K562 (cell line): ENCODE results near the gene DNAH17. TPM values are rescaled to one million over a fixed set of nuclear protein-coding genes. Genes with fewer than 3 reads are reported as not detected.

Experiments used
- ATAC-seq: fragments of 200-7000 bp; cut with Tn5 transposase; 3 replicates; pipeline ENCODE4 v1.9.1; 2020; ENCODE audit warnings: moderate library complexity
- BruUV-seq: library from RNA; stranded (reverse); fragments of 400-500 nt; replicated peaks from 2 replicates; lab custom pipeline; 2021; lab: Mats Ljungman, UMichigan
- CTCF ChIA-PET: fragments of 300-600 bp; formaldehyde crosslinking; extraction: SDS; loops from one replicate; lab custom pipeline; 2021; ENCODE audit warnings: low intra/inter-chr PET ratio; lab: Yijun Ruan, JAX
- POLR2A ChIA-PET: fragments of 300-600, 350-650 bp; sonication (Branson Sonifier 250); formaldehyde crosslinking; extraction: SDS; loops from one replicate; lab custom pipeline; 2021; ENCODE audit warnings: antibody characterized with exemption, inconsistent platforms; lab: Yijun Ruan, JAX
- DNase-seq, 4 experiments: peaks; one replicate each; pipeline versions ENCODE4 v3.0.0 to v3.0.0-alpha.2; 2011 to 2018; ENCODE audit warnings: low spot score in 3 of 4, mixed read lengths in 3 of 4; ENCODE audit errors: extremely low read depth in 1 of 4
- FAIRE-seq: peaks from 2 replicates; lab custom pipeline; 2011; peaks lifted over from hg19 to GRCh38; lab: Jason Lieb, UNC
- H2AFZ ChIP-seq: 2 replicates; pipeline ENCODE4 v1.6.0; 2011; ENCODE audit warnings: low read depth, low read length, control low read depth, inconsistent platforms
- H3K27ac ChIP-seq: fragments of 200-600 bp; 3 replicates; pipeline ENCODE4 v1.8.0; 2011; ENCODE audit warnings: low read depth, mild to moderate bottlenecking, control low read depth, inconsistent platforms, low read length, moderate library complexity, mixed read lengths; ENCODE audit errors: extremely low read depth
- H3K27me3 ChIP-seq, 2 experiments: fragments of 300-600 bp in 1 of 2; 2 replicates in 1 of 2; 3 replicates in 1 of 2; pipeline versions ENCODE4 v1.6.0 to v1.8.0; 2011; ENCODE audit warnings: inconsistent platforms in 2 of 2, low read length in 2 of 2, mild to moderate bottlenecking in 1 of 2, mixed read lengths in 1 of 2, moderate library complexity in 1 of 2; ENCODE audit not compliant: control insufficient read depth in 2 of 2, insufficient read depth in 2 of 2
- H3K36me3 ChIP-seq: fragments of 300-600 bp; 3 replicates; pipeline ENCODE4 v1.8.0; 2011; ENCODE audit warnings: mild to moderate bottlenecking, low read length, inconsistent platforms; ENCODE audit not compliant: control insufficient read depth, insufficient read depth
- H3K4me1 ChIP-seq, 2 experiments: fragments of 200-600 bp in 1 of 2; replicated peaks in 1 of 2; 2 replicates in 1 of 2; 3 replicates in 1 of 2; pipeline versions ENCODE4 v1.5.1 to v1.8.0; 2011; ENCODE audit warnings: inconsistent platforms in 2 of 2, low read length in 2 of 2, mild to moderate bottlenecking in 1 of 2, mixed read lengths in 1 of 2, moderate library complexity in 1 of 2; ENCODE audit not compliant: control insufficient read depth in 2 of 2, insufficient read depth in 2 of 2
- H3K4me2 ChIP-seq: 2 replicates; pipeline ENCODE4 v1.6.1; 2011; ENCODE audit warnings: low read length, control low read depth, inconsistent platforms, mixed read lengths; ENCODE audit not compliant: insufficient read depth
- H3K4me3 ChIP-seq: fragments of 200-600 bp; sonication (generic), shearing (Covaris generic); 2 replicates; pipeline ENCODE4 v1.5.1; 2016; ENCODE audit warnings: control low read depth, inconsistent platforms
- H3K79me2 ChIP-seq: fragments of 200-600 bp; 3 replicates; pipeline ENCODE4 v1.8.0; 2011; ENCODE audit warnings: low read length, inconsistent platforms; ENCODE audit not compliant: control insufficient read depth, insufficient read depth
- H3K9ac ChIP-seq, 2 experiments: 2 replicates each; pipeline versions ENCODE4 v1.6.0 to v1.6.1; 2011; ENCODE audit warnings: low read depth in 2 of 2, low read length in 2 of 2, control low read depth in 1 of 2, inconsistent platforms in 1 of 2, mild to moderate bottlenecking in 1 of 2, mixed read lengths in 1 of 2; ENCODE audit not compliant: insufficient read depth in 1 of 2
- H3K9me1 ChIP-seq: one replicate; pipeline ENCODE4 v1.6.0; 2011; ENCODE audit warnings: inconsistent platforms, mild to moderate bottlenecking, low read length, moderate library complexity; ENCODE audit not compliant: control insufficient read depth, insufficient read depth
- H3K9me3 ChIP-seq: replicated peaks from 2 replicates; pipeline ENCODE4 v1.5.1; 2011; ENCODE audit warnings: low read depth, low read length, inconsistent platforms; ENCODE audit not compliant: control insufficient read depth, insufficient read depth
- H4K20me1 ChIP-seq: replicated peaks from 2 replicates; pipeline ENCODE4 v1.6.1; 2011; ENCODE audit warnings: low read length, inconsistent platforms, mixed read lengths; ENCODE audit not compliant: control insufficient read depth, insufficient read depth
- ARID2 ChIP-seq: fragments of 450-650 bp; IDR thresholded peaks from 2 replicates; pipeline ENCODE4 v1.6.1; 2017; ENCODE audit warnings: antibody characterized with exemption, mild to moderate bottlenecking
- CCAR2 ChIP-seq: fragments of 200-400 bp; formaldehyde crosslinking; IDR thresholded peaks from 2 replicates; pipeline ENCODE4 v1.6.1; 2017; ENCODE audit warnings: mild to moderate bottlenecking, low read depth, low read length
- CEBPB ChIP-seq: fragments of 450-650 bp; IDR thresholded peaks from 2 replicates; pipeline ENCODE4 v1.6.1; 2016; ENCODE audit warnings: missing genetic modification characterization, missing compliant biosample characterization
- HNRNPLL ChIP-seq: fragments of 200-400 bp; formaldehyde crosslinking; IDR thresholded peaks from 2 replicates; pipeline ENCODE4 v1.6.1; 2017; ENCODE audit warnings: low read length, low read depth, mild to moderate bottlenecking; ENCODE audit not compliant: poor library complexity, severe bottlenecking
- KLF13 ChIP-seq: fragments of 450-650 bp; IDR thresholded peaks from 2 replicates; pipeline ENCODE4 v1.6.1; 2016; ENCODE audit warnings: missing genetic modification characterization, low read depth, mild to moderate bottlenecking, missing compliant biosample characterization, moderate library complexity, borderline replicate concordance
- MAFG ChIP-seq: fragments of 450-650 bp; conservative IDR thresholded peaks from 2 replicates; pipeline ENCODE4 v1.6.1; 2016; ENCODE audit warnings: missing genetic modification characterization, missing compliant biosample characterization
- MBD2 ChIP-seq: sonication (generic); IDR thresholded peaks from 2 replicates; pipeline ENCODE4 v1.6.1; 2016; ENCODE audit warnings: low read depth, borderline replicate concordance
- MTA3 ChIP-seq: fragments of 450-650 bp; formaldehyde crosslinking; IDR thresholded peaks from 2 replicates; pipeline ENCODE4 v1.6.1; 2017; ENCODE audit warnings: mild to moderate bottlenecking, borderline replicate concordance
- NFATC3 ChIP-seq: fragments of 450-650 bp; IDR thresholded peaks from 2 replicates; pipeline ENCODE4 v1.6.1; 2017; ENCODE audit warnings: mild to moderate bottlenecking
- RFX1 ChIP-seq: fragments of 450-650 bp; IDR thresholded peaks from 2 replicates; pipeline ENCODE4 v1.6.1; 2016; ENCODE audit warnings: mild to moderate bottlenecking, moderate library complexity
- SETDB1 ChIP-seq: IDR thresholded peaks from one replicate; pipeline ENCODE4 v1.6.1; 2012; ENCODE audit warnings: low read length, control low read depth, inconsistent platforms
- TGIF2 ChIP-seq: sonication (generic); formaldehyde crosslinking; IDR thresholded peaks from 2 replicates; pipeline ENCODE4 v1.8.1; 2022; ENCODE audit warnings: mild to moderate bottlenecking, missing genetic modification reagents, moderate library complexity
- U2AF2 ChIP-seq: fragments of 200-400 bp; formaldehyde crosslinking; optimal IDR thresholded peaks from 2 replicates; pipeline ENCODE3; 2017; ENCODE audit warnings: low read depth, mild to moderate bottlenecking, low read length
- ZBTB26 ChIP-seq: fragments of 450-650 bp; formaldehyde crosslinking; IDR thresholded peaks from 2 replicates; pipeline ENCODE4 v1.4.0; 2022; ENCODE audit warnings: missing genetic modification characterization
- ZNF431 ChIP-seq: sonication (generic); formaldehyde crosslinking; IDR thresholded peaks from 2 replicates; pipeline ENCODE4 v1.8.0; 2022; ENCODE audit warnings: mild to moderate bottlenecking, missing genetic modification reagents
- ZNF76 ChIP-seq: fragments of 250-450 bp; sonication (Bioruptor Pico); IDR thresholded peaks from 2 replicates; pipeline ENCODE4 v1.4.0; 2020; ENCODE audit warnings: mild to moderate bottlenecking, moderate library complexity, borderline replicate concordance
- ZNF785 ChIP-seq: fragments of 250-450 bp; sonication (Bioruptor Pico); IDR thresholded peaks from 2 replicates; pipeline ENCODE4 v1.4.0; 2020; ENCODE audit warnings: mild to moderate bottlenecking
- WGBS: fragments of 100-300 bp; shearing (Covaris generic); methylation state at CpG from one replicate; pipeline ENCODE4 v1.1.6; 2016; ENCODE audit warnings: low coverage, mixed read lengths; ENCODE audit not compliant: insufficient coverage; ENCODE audit errors: missing lambda C conversion rate; 5-methylcytosine and 5-hydroxymethylcytosine counted together
- in situ Hi-C: fragments of 300-500 bp; cut with MboI; formaldehyde crosslinking; loops from 4 replicates; pipeline ENCODE4 v1.15.0; 2018; ENCODE audit warnings: inconsistent platforms, mixed read lengths
- intact Hi-C: fragments of 100-400 bp; cut with micrococcal nuclease; formaldehyde crosslinking; loops from 2 replicates; pipeline ENCODE4 v1.14.2; 2022
- polyA plus RNA-seq, 8 experiments: library from polyadenylated mRNA; depleted of rRNA in 4 of 8; stranded (reverse) in 5 of 8; unstranded in 3 of 8; fragments of >200 nt; fragmentation: Nextera tagmentation in 2 of 8; fragmentation: Illumina TruSeq in 1 of 8; extraction: Ambion mirVana in 2 of 8; extraction: Trizol in 1 of 8; gene quantifications; 2 replicates each; pipeline versions ENCODE4 v1.2.1 to v1.2.3, GENCODE V29; 2011 to 2014; ENCODE audit warnings: inconsistent platforms in 1 of 8, missing spikeins in 1 of 8
- total RNA-seq, 7 experiments: library from RNA; depleted of rRNA in 6 of 7; stranded (reverse); fragments of >200 nt in 6 of 7; fragmentation: Illumina TruSeq in 2 of 7; extraction: Trizol in 2 of 7; gene quantifications; 2 replicates each; pipeline versions ENCODE4 v1.2.1 to v1.2.3, GENCODE V29; 2011 to 2021; ENCODE audit warnings: low replicate concordance in 1 of 7

DNAH17 gene
- total and polyA plus RNA-seq, 9 of the 15 experiments (the other 6 are each of a cell fraction or from before 2014, with no cell fraction given) = under 0.01 to 0.06 (median 0.03) TPM; not detected in 5

GRCh38 chr17:78514521-78514920, 62.7 kb downstream of the DNAH17 start:
- DNase-seq (no peak), ATAC-seq (no peak), FAIRE-seq (no peak)
- H3K79me2 ChIP-seq = no peaks in the 10 kb centered on the region
- no peak overlapping the region for H3K9ac ChIP-seq
- no TSS peak for BruUV-seq
- no peak overlapping the region for H3K4me2 ChIP-seq
- H2AFZ ChIP-seq = no peak overlapping the region
- ChIA-PET POLR2A (interaction anchor here (0.8 kb wide), 1 partner anchor 14 kb away, joined by 5 read pairs; no protein-coding TSS in a partner anchor), CTCF (no interaction called here)
- H3K36me3 ChIP-seq = no peaks in the 10 kb centered on the region
- no peaks in the 10 kb centered on the region for H4K20me1 ChIP-seq
- H3K4me3 ChIP-seq = no peak overlapping the region
- peaks cover 42 to 62% of the 10 kb centered on the region in 2 experiments for H3K27me3 ChIP-seq
- under 1% methylated on average over 18 of the region's 18 CpGs for WGBS
- intact Hi-C loops (no loop called here), in situ Hi-C loops (no loop called here)
- no peaks in the 10 kb centered on the region for H3K9me3 ChIP-seq
- peaks cover 0 to 3% of the 10 kb centered on the region in 2 experiments; a peak in 1 of 5 replicates for H3K4me1 ChIP-seq
- TF ChIP-seq RFX1 (no peak), TGIF2 (CRISPR knock-in tag) (no peak), ZNF785 (no peak), ZNF431 (CRISPR knock-in tag) (no peak)
- H3K27ac ChIP-seq = no peak overlapping the region
- no peaks in the 10 kb centered on the region for H3K9me1 ChIP-seq

DNA sequence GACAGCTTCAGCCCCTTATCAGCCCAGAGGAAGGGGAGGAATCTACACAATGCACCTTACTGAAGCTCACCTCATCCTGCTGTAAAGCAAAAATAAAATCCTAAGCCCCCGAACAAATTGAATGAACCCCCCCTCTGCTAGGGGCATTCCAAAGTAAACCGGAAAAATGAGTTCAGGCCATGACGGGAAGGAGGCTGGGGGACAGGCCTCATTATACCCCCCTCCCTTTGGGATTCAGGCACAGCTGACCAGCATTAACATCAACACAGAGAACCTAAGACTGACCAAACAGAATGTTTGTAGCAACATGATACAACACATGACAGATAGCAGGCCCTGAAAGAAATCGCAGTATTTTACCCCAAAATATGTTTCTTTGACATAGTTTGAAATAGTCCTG, 64.2 kb downstream of the DNAH17 start:
- H3K27ac ChIP-seq = no peak overlapping the region
- POLR2A ChIA-PET = interaction anchor here (0.6 kb wide), 1 partner anchor 64 kb away, joined by 3 read pairs; the partner anchor contains the start of gene DNAH17
- intact Hi-C loops (no loop called here), in situ Hi-C loops (no loop called here)
- DNase-seq (no peak), ATAC-seq (no peak), FAIRE-seq (no peak)
- peaks cover 0 to 3% of the 10 kb centered on the region in 2 experiments; a peak in 1 of 5 replicates for H3K4me1 ChIP-seq
- CTCF ChIA-PET = interaction anchor here (0.6 kb wide), 1 partner anchor 11 kb away, joined by 5 read pairs; no protein-coding TSS in a partner anchor
- peaks cover 47 to 69% of the 10 kb centered on the region in 2 experiments for H3K27me3 ChIP-seq
- H2AFZ ChIP-seq = no peak overlapping the region
- no peaks in the 10 kb centered on the region for H4K20me1 ChIP-seq
- no TSS peak for BruUV-seq
- no peaks in the 10 kb centered on the region for H3K9me3 ChIP-seq
- H3K9me1 ChIP-seq = no peaks in the 10 kb centered on the region
- WGBS = 0% methylated on average over 4 of the region's 4 CpGs
- H3K4me3 ChIP-seq = no peak overlapping the region
- no peaks in the 10 kb centered on the region for H3K79me2 ChIP-seq
- H3K9ac ChIP-seq = no peak overlapping the region
- H3K4me2 ChIP-seq = no peak overlapping the region
- H3K36me3 ChIP-seq = no peaks in the 10 kb centered on the region
- TF ChIP-seq ZBTB26 (CRISPR knock-in tag) = no peak
- TF ChIP-seq ZNF76 = no peak
- no peak for TF ChIP-seq NFATC3
- TF ChIP-seq TGIF2 (CRISPR knock-in tag) = no peak
- no peak for TF ChIP-seq MBD2
- no peak for TF ChIP-seq MTA3
- no peak for TF ChIP-seq U2AF2
- TF ChIP-seq CEBPB = no peak
- no peak for TF ChIP-seq CCAR2
- no peak for TF ChIP-seq ARID2
- no peak for TF ChIP-seq KLF13 (tag)
- TF ChIP-seq SETDB1 = no peak
- no peak for TF ChIP-seq MAFG (tag)
- TF ChIP-seq HNRNPLL = no peak
